SH-SY5Y (cell line): ENCODE measurements around the gene ZNF217.

Source experiments
- GATA2 ChIP-seq: IDR thresholded peaks from 2 replicates; pipeline ENCODE4 v1.6.1; 2011; ENCODE audit warnings: mild to moderate bottlenecking, low read depth, low read length
- GATA3 ChIP-seq: IDR thresholded peaks from 2 replicates; pipeline ENCODE4 v1.6.1; 2011; ENCODE audit warnings: low read depth, mild to moderate bottlenecking, low read length, moderate library complexity

GRCh38 chr20:53597521-53598120 is 4.0 kb upstream of the ZNF217 start:
- TF ChIP-seq GATA2 (no peak), GATA3 (no peak)
